K562 (cell line): ENCODE data around the gene DKKL1. TPM values are rescaled to one million over a fixed set of nuclear protein-coding genes. Genes with fewer than 3 reads are reported as not detected.

Experiments used
- AFF4 ChIP-seq: sonication (generic); formaldehyde crosslinking; IDR thresholded peaks from 2 replicates; pipeline ENCODE4 v1.8.0; 2023; ENCODE audit warnings: mild to moderate bottlenecking, missing genetic modification reagents
- ASH1L ChIP-seq: fragments of 450-650 bp; IDR thresholded peaks from 2 replicates; pipeline ENCODE4 v1.6.1; 2018; ENCODE audit warnings: borderline replicate concordance, mild to moderate bottlenecking, low read depth; ENCODE audit not compliant: partially characterized antibody
- EHMT2 ChIP-seq: fragments of 450-650 bp; IDR thresholded peaks from 2 replicates; pipeline ENCODE4 v1.6.1; 2018; ENCODE audit warnings: antibody characterized with exemption
- HCFC1 ChIP-seq: IDR thresholded peaks from 2 replicates; pipeline ENCODE4 v1.6.1; 2012; ENCODE audit warnings: low read depth, low read length, improper control_type of control experiment
- HMGXB4 ChIP-seq: sonication (generic); formaldehyde crosslinking; IDR thresholded peaks from 2 replicates; pipeline ENCODE4 v1.8.1; 2023; ENCODE audit warnings: mild to moderate bottlenecking, missing genetic modification reagents
- NFIC ChIP-seq: fragments of 450-650 bp; IDR thresholded peaks from 2 replicates; pipeline ENCODE4 v1.6.1; 2017; ENCODE audit warnings: mild to moderate bottlenecking, inconsistent platforms
- SMAD4 ChIP-seq: fragments of 250-450 bp; sonication (Bioruptor Pico); conservative IDR thresholded peaks from 2 replicates; pipeline ENCODE4 v1.8.0; 2021; ENCODE audit warnings: inconsistent platforms, mild to moderate bottlenecking, moderate library complexity
- SUPT5H ChIP-seq: fragments of 450-650 bp; IDR thresholded peaks from 2 replicates; pipeline ENCODE4 v1.6.1; 2016
- TFE3 ChIP-seq: fragments of 450-650 bp; formaldehyde crosslinking; IDR thresholded peaks from 2 replicates; pipeline ENCODE4 v1.4.0; 2020; ENCODE audit warnings: mild to moderate bottlenecking, mixed read lengths
- ZNF263 ChIP-seq: sonication (generic); formaldehyde crosslinking; IDR thresholded peaks from 2 replicates; pipeline ENCODE4 v1.8.0; 2022; ENCODE audit warnings: mild to moderate bottlenecking, missing genetic modification reagents, borderline replicate concordance
- ZNF79 ChIP-seq: fragments of 250-450 bp; sonication (Bioruptor Pico); IDR thresholded peaks from 2 replicates; pipeline ENCODE4 v1.4.0; 2020; ENCODE audit warnings: low read depth, mild to moderate bottlenecking, moderate library complexity
- polyA plus RNA-seq, 8 experiments: library from polyadenylated mRNA; depleted of rRNA in 4 of 8; stranded (reverse) in 5 of 8; unstranded in 3 of 8; fragments of >200 nt; fragmentation: Nextera tagmentation in 2 of 8; fragmentation: Illumina TruSeq in 1 of 8; extraction: Ambion mirVana in 2 of 8; extraction: Trizol in 1 of 8; gene quantifications; 2 replicates each; pipeline versions ENCODE4 v1.2.1 to v1.2.3, GENCODE V29; 2011 to 2014; ENCODE audit warnings: inconsistent platforms in 1 of 8, missing spikeins in 1 of 8
- total RNA-seq, 7 experiments: library from RNA; depleted of rRNA in 6 of 7; stranded (reverse); fragments of >200 nt in 6 of 7; fragmentation: Illumina TruSeq in 2 of 7; extraction: Trizol in 2 of 7; gene quantifications; 2 replicates each; pipeline versions ENCODE4 v1.2.1 to v1.2.3, GENCODE V29; 2011 to 2021; ENCODE audit warnings: low replicate concordance in 1 of 7

The DKKL1 gene
- total and polyA plus RNA-seq, 9 of the 15 experiments (the other 6 are each of a cell fraction or from before 2014, with no cell fraction given): 0.15 to 1.7 (median 0.52) TPM

- TF ChIP-seq TFE3 (CRISPR knock-in tag) (no peak), HMGXB4 (CRISPR knock-in tag) (no peak), ZNF79 (CRISPR knock-in tag) (no peak), SMAD4 (peak; percentile 74), NFIC (0 out of 2 replicates have a peak, but pooled peaks have one; percentile 53), AFF4 (CRISPR knock-in tag) (no peak), SUPT5H (peak; percentile 52), HCFC1 (0 out of 2 replicates have a peak, but pooled peaks have one; percentile 5), ZNF263 (no peak), ASH1L (peak; percentile 22), EHMT2 (peak; percentile 34; the same call in 1 of the 2 replicates)
Measured at GRCh38 chr19:49409441-49410029, 45.9 kb downstream of the DKKL1 start (continued).
